ENCODE results near the gene PLA2G2F. TPM values are rescaled to one million over a fixed set of nuclear protein-coding genes. Genes with fewer than 3 reads are reported as not detected.

The PLA2G2F gene
- total and polyA plus RNA-seq, 2 of the 13 experiments (the other 11 are each of a cell fraction or from before 2014, with no cell fraction given): not detected

DNA sequence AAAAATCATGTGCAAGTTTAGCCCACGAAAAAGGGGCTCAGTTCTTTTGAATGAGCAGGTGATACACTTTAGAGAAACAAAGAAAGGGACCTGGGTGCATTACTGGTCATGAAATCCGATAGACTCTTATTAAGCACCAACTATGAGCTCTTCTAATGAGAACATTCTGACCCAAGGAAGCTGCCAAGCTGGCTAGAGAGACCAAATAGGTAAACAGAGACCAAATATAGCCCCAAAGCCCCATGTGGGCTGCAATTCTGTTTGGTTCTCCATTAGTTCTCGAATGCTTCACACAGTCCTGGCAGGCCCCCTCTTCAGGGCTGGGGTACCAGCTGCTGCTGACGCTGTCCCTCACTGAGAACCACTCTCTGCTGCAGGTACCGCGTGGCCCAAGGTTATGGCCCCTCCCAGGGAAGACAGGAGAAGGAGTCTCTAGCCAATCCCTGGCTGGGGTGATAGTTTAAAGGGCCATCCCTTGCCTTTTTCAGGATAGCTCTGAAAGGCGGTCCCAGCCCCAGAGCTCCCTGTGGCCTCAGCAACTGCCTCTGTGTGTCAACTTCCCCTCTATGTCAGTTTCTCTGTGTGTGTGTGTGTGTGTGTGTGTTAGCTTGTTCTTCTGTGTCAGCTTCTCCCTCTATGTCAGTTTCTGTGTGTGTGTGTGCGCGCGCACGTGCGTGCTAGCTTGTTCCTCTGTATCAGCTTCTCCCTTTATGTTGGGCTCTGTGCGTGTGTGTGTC, 39.7 kb downstream of the PLA2G2F start:
- ChIA-PET POLR2A (no interaction called here), CTCF (ENCODE audit: low intra/inter-chr PET ratio, low total read pairs) (no interaction called here)
- Histone ChIP-seq H3K27me3 (ENCODE audit: control insufficient read depth in 1 of 2, insufficient read depth in 2 of 2, low read length in 2 of 2) (peaks cover under 1 to 35% of the 10 kb centered on the region in 2 experiments; a peak in 2 of 5 replicates), H3K9ac (ENCODE audit: insufficient read depth, low read depth, low read length) (no peak overlapping the region), H3K27ac (ENCODE audit: extremely low read length, insufficient read depth, low read length) (no peak overlapping the region), H3K9me3 (ENCODE audit: low read length) (no peaks in the 10 kb centered on the region), H3K4me1 (ENCODE audit: insufficient read depth, low read length) (peaks cover 8% of the 10 kb centered on the region; the same call in 1 of the 2 replicates), H2AFZ (ENCODE audit: low read length) (no peak overlapping the region), H3K4me3 (replicated peaks in 1 of 3; ENCODE audit: insufficient read depth in 1 of 3, low read depth in 2 of 3, low read length in 3 of 3) (no peak overlapping the region), H3K79me2 (ENCODE audit: insufficient read depth, low read length) (no peaks in the 10 kb centered on the region), H3K4me2 (ENCODE audit: low read depth, low read length) (no peak overlapping the region), H4K20me1 (ENCODE audit: insufficient read depth, low read length) (no peaks in the 10 kb centered on the region), H3K36me3 (replicated peaks in 1 of 2; ENCODE audit: control insufficient read depth in 1 of 2, insufficient read depth in 2 of 2, low read length in 2 of 2) (no peaks in the 10 kb centered on the region)
- DNase-seq (ENCODE audit: low spot score): no peak
- FAIRE-seq: no peak
- in situ Hi-C loops (cut with HindIII; ENCODE audit: extremely low pct_ligation_motif_present, low pct_unique_long_range_greater_than_20kb) (no loop called here), intact Hi-C loops (cut with micrococcal nuclease; ENCODE audit: unreplicated experiment) (no loop called here)
- TF ChIP-seq, protein P1, sequence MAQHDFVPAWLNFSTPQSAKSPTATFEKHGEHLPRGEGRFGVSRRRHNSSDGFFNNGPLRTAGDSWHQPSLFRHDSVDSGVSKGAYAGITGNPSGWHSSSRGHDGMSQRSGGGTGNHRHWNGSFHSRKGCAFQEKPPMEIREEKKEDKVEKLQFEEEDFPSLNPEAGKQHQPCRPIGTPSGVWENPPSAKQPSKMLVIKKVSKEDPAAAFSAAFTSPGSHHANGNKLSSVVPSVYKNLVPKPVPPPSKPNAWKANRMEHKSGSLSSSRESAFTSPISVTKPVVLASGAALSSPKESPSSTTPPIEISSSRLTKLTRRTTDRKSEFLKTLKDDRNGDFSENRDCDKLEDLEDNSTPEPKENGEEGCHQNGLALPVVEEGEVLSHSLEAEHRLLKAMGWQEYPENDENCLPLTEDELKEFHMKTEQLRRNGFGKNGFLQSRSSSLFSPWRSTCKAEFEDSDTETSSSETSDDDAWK (CRISPR knock-in tag; IDR thresholded peaks at IDR 0.05): no peak
- TF ChIP-seq, protein P2, sequence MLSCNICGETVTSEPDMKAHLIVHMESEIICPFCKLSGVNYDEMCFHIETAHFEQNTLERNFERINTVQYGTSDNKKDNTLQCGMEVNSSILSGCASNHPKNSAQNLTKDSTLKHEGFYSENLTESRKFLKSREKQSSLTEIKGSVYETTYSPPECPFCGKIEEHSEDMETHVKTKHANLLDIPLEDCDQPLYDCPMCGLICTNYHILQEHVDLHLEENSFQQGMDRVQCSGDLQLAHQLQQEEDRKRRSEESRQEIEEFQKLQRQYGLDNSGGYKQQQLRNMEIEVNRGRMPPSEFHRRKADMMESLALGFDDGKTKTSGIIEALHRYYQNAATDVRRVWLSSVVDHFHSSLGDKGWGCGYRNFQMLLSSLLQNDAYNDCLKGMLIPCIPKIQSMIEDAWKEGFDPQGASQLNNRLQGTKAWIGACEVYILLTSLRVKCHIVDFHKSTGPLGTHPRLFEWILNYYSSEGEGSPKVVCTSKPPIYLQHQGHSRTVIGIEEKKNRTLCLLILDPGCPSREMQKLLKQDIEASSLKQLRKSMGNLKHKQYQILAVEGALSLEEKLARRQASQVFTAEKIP (CRISPR knock-in tag; IDR thresholded peaks at IDR 0.05; ENCODE audit: borderline replicate concordance): no peak
- no peak for TF ChIP-seq ZNF3 (CRISPR knock-in tag; IDR thresholded peaks at IDR 0.05)
- no peak for TF ChIP-seq CC2D1A (CRISPR knock-in tag; IDR thresholded peaks at IDR 0.05)
- no peak for TF ChIP-seq ZNF724P (CRISPR knock-in tag; IDR thresholded peaks at IDR 0.05; ENCODE audit: borderline replicate concordance)
- TF ChIP-seq HOXA3 (CRISPR knock-in tag; IDR thresholded peaks at IDR 0.05): no peak
- no peak for TF ChIP-seq ZNF451 (CRISPR knock-in tag; IDR thresholded peaks at IDR 0.05)
- TF ChIP-seq EEA1 (CRISPR knock-in tag; IDR thresholded peaks at IDR 0.05; ENCODE audit: borderline replicate concordance): no peak
- TF ChIP-seq ZNF101 (CRISPR knock-in tag; IDR thresholded peaks at IDR 0.05; ENCODE audit: borderline replicate concordance, low read depth): no peak
- TF ChIP-seq ZNF232 (CRISPR knock-in tag; IDR thresholded peaks at IDR 0.05; ENCODE audit: borderline replicate concordance): no peak
- no peak for ATAC-seq
- BruUV-seq (replicated peaks): no TSS peak
- WGBS (ENCODE audit: low lambda C conversion rate): 51% methylated on average over 9 of the region's 13 CpGs
